PC-3 (cell line): ENCODE measurements around the gene C19orf81. TPM values are rescaled to one million over a fixed set of nuclear protein-coding genes. Genes with fewer than 3 reads are reported as not detected.
"Not testable (repeated sequence)": the region's sequence is repeated elsewhere in the genome, so short reads cannot be mapped to it uniquely, and the experiment has no call there.

Experiments
- ATAC-seq: fragments of 200-7000 bp; cut with Tn5 transposase; 2 replicates; pipeline ENCODE4 v1.9.1; 2020; ENCODE audit warnings: mild to moderate bottlenecking, moderate library complexity
- BruUV-seq: library from RNA; stranded (reverse); fragments of 400-500 nt; replicated peaks from 2 replicates; lab custom pipeline; 2021; lab: Mats Ljungman, UMichigan
- CTCF ChIA-PET: fragments of 300-600 bp; sonication (Branson Sonifier 250); formaldehyde crosslinking; loops from one replicate; lab custom pipeline; 2022; ENCODE audit warnings: antibody characterized with exemption; lab: Charles Lee
- POLR2A ChIA-PET: fragments of 300-600 bp; sonication (Branson Sonifier 250); formaldehyde crosslinking; loops from one replicate; lab custom pipeline; 2022; ENCODE audit warnings: antibody characterized with exemption; ENCODE audit not compliant: unreplicated experiment; lab: Charles Lee
- DNase-seq: peaks from one replicate; pipeline ENCODE4 v3.0.0-alpha.2; 2015
- H2AFZ ChIP-seq: fragments of 300-600 bp; sonication (generic); 2 replicates; pipeline ENCODE4 v1.6.0; 2016; ENCODE audit warnings: antibody characterized with exemption, low read length
- H3F3A ChIP-seq: fragments of 300-600 bp; sonication (generic); one replicate; pipeline ENCODE4 v1.6.0; 2017; ENCODE audit warnings: antibody characterized with exemption, low read length, control low read depth, mild to moderate bottlenecking; ENCODE audit not compliant: unreplicated experiment
- H3K27ac ChIP-seq: fragments of 300-600 bp; sonication (generic); 2 replicates; pipeline ENCODE4 v1.5.1; 2016; ENCODE audit warnings: mild to moderate bottlenecking, low read length
- H3K27me3 ChIP-seq: fragments of 300-600 bp; sonication (generic); 2 replicates; pipeline ENCODE4 v1.6.1; 2016; ENCODE audit warnings: low read length, mixed read lengths
- H3K36me3 ChIP-seq: fragments of 300-600 bp; sonication (generic); 2 replicates; pipeline ENCODE4 v1.6.1; 2016; ENCODE audit warnings: low read depth, mixed run types, low read length, mixed read lengths
- H3K4me1 ChIP-seq: fragments of 300-600 bp; sonication (generic); 2 replicates; pipeline ENCODE4 v1.5.1; 2016; ENCODE audit warnings: low read length; ENCODE audit not compliant: insufficient read depth
- H3K4me2 ChIP-seq: fragments of 300-600 bp; sonication (generic); 2 replicates; pipeline ENCODE4 v1.6.0; 2016; ENCODE audit warnings: low read length
- H3K4me3 ChIP-seq: fragments of 300-600 bp; sonication (generic); 2 replicates; pipeline ENCODE4 v1.5.1; 2016; ENCODE audit warnings: mild to moderate bottlenecking, low read length, mixed read lengths
- H3K79me2 ChIP-seq: fragments of 300-600 bp; sonication (generic); 2 replicates; pipeline ENCODE4 v1.6.1; 2017; ENCODE audit warnings: low read length, mixed read lengths
- H3K9ac ChIP-seq: fragments of 300-600 bp; sonication (generic); 2 replicates; pipeline ENCODE4 v1.6.0; 2016; ENCODE audit warnings: mild to moderate bottlenecking, low read length
- H3K9me2 ChIP-seq: fragments of 300-600 bp; sonication (generic); replicated peaks from 2 replicates; pipeline ENCODE4 v1.6.1; 2016; ENCODE audit warnings: mixed run types, low read length, mixed read lengths
- H3K9me3 ChIP-seq: fragments of 300-600 bp; sonication (generic); 2 replicates; pipeline ENCODE4 v1.6.1; 2016; ENCODE audit warnings: low read length, mixed read lengths
- H4K20me1 ChIP-seq: fragments of 300-600 bp; sonication (generic); 2 replicates; pipeline ENCODE4 v1.6.1; 2016; ENCODE audit warnings: low read length, mixed read lengths
- EZH2 ChIP-seq: fragments of 300-600 bp; sonication (generic); IDR thresholded peaks from one replicate; pipeline ENCODE4 v1.6.1; 2017; ENCODE audit warnings: antibody characterized with exemption, mild to moderate bottlenecking, low read length; ENCODE audit not compliant: unreplicated experiment
- intact Hi-C: fragments of 100-400 bp; cut with micrococcal nuclease; formaldehyde crosslinking; loops from 2 replicates; pipeline ENCODE4 v1.9.0; 2023
- total RNA-seq: library from RNA; depleted of rRNA; stranded (reverse); fragments of >200 nt; gene quantifications from 2 replicates; pipeline ENCODE4 v1.2.3, GENCODE V29; 2014
- TF ChIP-seq, protein P1 (sequence below): fragments of 300-600 bp; sonication (generic); conservative IDR thresholded peaks from 2 replicates; pipeline ENCODE4 v1.5.1; 2017; ENCODE audit warnings: antibody characterized with exemption, low read depth, mild to moderate bottlenecking, low read length

Gene C19orf81
- total RNA-seq, 1 experiment from 2014 or later, result 5.7 TPM

DNA sequence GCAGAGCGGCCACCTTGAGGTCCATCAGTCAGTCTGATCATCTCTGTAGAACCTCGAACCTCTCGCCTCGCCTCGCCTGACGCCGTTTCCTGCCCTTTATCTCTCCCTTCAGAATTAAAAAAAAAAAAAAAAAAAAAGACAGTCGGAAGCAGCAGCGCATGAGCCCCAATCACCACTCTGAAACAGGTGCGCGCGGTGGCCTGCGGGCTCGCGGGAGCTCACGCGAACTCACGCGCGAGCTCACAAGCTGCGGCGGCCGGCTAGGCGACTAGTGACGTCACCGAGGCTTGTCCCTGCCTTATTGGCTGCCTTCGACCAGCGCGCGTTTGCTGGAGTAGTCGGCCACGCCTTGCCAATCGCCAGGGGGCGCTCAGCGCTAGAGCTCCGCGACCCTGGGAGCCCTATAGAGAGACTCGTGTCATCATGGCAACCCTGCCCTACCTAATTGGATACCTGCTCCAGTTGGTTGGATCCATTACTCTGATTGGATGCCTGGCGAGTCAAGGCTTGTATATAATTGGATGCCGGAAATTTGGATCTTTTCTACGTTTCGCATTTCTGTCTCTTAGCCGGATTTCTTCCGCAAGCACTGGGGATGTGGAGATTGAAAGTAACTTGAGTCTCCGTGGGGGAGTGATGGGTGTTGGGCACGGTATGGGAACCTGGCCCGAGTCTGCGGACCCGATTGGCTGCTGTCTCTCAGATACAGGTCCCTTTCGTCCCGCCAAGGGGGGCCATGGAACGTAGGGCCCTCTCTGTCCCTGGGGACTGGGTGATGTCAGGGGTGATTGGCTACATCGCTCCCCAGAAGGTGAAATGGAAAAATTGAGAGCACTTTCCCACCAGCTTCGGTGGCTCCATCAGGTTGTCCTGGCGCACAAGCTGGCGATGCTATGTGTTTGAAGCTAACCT lies 41.1 kb upstream of the C19orf81 start:
- H3K27ac ChIP-seq, result no peak overlapping the region
- ATAC-seq, result no peak
- H2AFZ ChIP-seq, result no peak overlapping the region
- no peak overlapping the region for H3K4me2 ChIP-seq
- H3K4me1 ChIP-seq, result no peaks in the 10 kb centered on the region
- intact Hi-C loops, result no loop called here
- CTCF ChIA-PET, result interaction anchor here (0.5 kb wide), 1 partner anchor 55 kb away, joined by 3 read pairs; no protein-coding TSS in a partner anchor
- H3K36me3 ChIP-seq, result no peaks in the 10 kb centered on the region
- no peaks in the 10 kb centered on the region for H3K79me2 ChIP-seq
- no peak overlapping the region for H3K4me3 ChIP-seq
- H3K9me2 ChIP-seq, result no peaks in the 10 kb centered on the region
- H3K9ac ChIP-seq, result no peak overlapping the region
- H4K20me1 ChIP-seq, result no peaks in the 10 kb centered on the region
- DNase-seq, result peak; percentile 34
- H3F3A ChIP-seq, result no peaks in the 10 kb centered on the region
- BruUV-seq, result no TSS peak
- no peaks in the 10 kb centered on the region for H3K9me3 ChIP-seq
- POLR2A ChIA-PET, result no interaction called here
- TF ChIP-seq, protein P1, sequence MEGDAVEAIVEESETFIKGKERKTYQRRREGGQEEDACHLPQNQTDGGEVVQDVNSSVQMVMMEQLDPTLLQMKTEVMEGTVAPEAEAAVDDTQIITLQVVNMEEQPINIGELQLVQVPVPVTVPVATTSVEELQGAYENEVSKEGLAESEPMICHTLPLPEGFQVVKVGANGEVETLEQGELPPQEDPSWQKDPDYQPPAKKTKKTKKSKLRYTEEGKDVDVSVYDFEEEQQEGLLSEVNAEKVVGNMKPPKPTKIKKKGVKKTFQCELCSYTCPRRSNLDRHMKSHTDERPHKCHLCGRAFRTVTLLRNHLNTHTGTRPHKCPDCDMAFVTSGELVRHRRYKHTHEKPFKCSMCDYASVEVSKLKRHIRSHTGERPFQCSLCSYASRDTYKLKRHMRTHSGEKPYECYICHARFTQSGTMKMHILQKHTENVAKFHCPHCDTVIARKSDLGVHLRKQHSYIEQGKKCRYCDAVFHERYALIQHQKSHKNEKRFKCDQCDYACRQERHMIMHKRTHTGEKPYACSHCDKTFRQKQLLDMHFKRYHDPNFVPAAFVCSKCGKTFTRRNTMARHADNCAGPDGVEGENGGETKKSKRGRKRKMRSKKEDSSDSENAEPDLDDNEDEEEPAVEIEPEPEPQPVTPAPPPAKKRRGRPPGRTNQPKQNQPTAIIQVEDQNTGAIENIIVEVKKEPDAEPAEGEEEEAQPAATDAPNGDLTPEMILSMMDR, result peak; percentile 41; the same call in 1 of the 2 replicates
- TF ChIP-seq EZH2, result no peak
- peaks cover 4% of the 10 kb centered on the region; the same call in 1 of the 2 replicates for H3K27me3 ChIP-seq

DNA sequence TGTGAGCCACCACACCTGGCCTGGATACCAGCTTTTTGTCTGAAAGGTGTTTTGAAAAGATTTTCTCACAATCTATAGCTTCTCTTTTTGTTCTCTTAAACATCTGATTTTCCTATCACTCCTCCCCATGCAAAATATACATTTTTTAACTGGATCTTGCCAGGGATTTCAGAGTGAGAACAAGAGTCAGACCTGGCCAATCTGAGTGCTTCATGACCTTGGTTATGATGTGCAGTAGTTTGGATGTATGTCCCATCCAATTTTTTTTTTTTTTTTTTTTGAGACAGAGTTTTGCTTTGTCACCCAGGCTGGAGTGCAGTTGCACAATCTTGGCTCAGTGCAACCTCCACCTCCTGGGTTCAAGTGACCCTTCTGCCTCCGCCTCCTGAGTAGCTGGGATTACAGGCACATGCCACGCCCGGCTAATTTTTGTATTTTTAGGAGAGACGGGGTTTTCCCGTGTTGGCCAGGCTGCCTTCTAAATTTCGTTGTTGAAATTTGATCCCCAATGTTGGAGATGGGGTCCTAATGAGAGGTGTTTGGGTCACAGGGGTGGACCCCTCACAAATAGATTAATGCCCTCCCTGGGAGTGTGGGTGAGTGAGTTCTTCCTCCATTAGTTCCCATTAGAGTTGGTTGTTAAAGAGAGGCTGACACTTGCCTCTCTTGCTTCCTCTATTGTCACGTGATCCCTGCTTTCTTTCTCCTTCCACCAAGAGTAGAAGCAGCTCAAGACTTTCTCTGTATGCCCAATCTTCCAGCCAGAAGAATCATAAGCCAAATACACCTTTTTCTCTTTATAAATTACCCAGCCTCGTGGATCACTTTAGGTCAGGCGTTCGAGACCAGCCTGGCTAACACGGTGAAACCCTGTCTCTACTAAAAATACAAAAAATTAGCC lies 36.5 kb upstream of the C19orf81 start:
- intact Hi-C loops, CTCF ChIA-PET, BruUV-seq: not testable (repeated sequence)

DNA sequence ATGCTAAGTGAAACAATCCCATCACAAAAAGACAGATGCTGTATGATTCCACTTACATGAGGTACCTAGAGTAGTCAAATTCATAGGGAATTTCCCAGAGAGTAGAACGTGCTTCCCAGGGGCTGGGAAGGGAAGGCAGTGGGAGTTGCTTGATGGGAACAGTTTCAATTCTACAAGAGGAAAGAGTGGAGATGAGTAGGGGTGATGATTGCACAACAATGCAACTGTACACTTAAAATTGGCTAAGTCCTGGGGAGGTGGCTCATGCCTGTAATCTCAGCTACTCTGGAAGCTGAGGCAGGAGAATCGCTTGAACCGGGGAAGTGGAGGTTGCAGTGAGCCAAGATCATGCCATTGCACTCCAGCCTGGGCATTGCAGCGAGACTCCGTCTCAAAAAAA lies 30.9 kb upstream of the C19orf81 start:
- H3K79me2 ChIP-seq, H3K4me2 ChIP-seq, H3K36me3 ChIP-seq, ATAC-seq, intact Hi-C loops, H3F3A ChIP-seq, H3K9me3 ChIP-seq, BruUV-seq, H3K27me3 ChIP-seq, H3K9me2 ChIP-seq, H3K27ac ChIP-seq, H2AFZ ChIP-seq, H4K20me1 ChIP-seq, H3K4me3 ChIP-seq, POLR2A ChIA-PET, CTCF ChIA-PET, H3K4me1 ChIP-seq, DNase-seq, H3K9ac ChIP-seq: not testable (repeated sequence)

More for the DNA sequence above, 36.5 kb upstream of the C19orf81 start:
- H3K27me3 ChIP-seq, H3K4me3 ChIP-seq, ATAC-seq, H3K4me1 ChIP-seq, H3K36me3 ChIP-seq, H3F3A ChIP-seq, DNase-seq, H3K27ac ChIP-seq, H3K79me2 ChIP-seq, H3K9ac ChIP-seq, H3K9me3 ChIP-seq, H4K20me1 ChIP-seq, H3K9me2 ChIP-seq, H2AFZ ChIP-seq, POLR2A ChIA-PET, H3K4me2 ChIP-seq: not testable (repeated sequence)

DNA sequence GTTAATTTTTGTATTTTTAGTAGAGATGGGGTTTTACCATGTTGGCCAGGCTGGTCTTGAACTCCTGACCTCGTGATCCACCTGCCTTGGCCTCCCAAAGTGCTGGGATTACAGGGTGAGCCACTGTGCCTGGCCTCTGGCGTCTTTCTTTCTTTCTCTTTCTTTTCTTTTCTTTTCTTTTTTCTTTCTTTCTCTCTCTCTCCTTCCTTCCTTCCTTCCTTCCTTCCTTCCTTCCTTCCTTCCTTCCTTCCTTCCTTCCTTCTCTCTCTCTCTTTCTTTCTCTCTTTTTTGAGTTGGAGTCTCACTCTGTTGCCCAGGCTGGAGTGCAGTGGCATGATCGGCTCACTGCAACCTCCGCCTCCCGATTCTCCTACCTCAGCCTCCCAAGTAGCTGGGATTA lies 30.1 kb upstream of the C19orf81 start:
- POLR2A ChIA-PET, H3F3A ChIP-seq, H3K27me3 ChIP-seq, H3K4me3 ChIP-seq, H3K36me3 ChIP-seq, H3K9me3 ChIP-seq, H3K9ac ChIP-seq, H3K27ac ChIP-seq, BruUV-seq, H3K4me1 ChIP-seq, H3K4me2 ChIP-seq, CTCF ChIA-PET, DNase-seq, ATAC-seq, H3K79me2 ChIP-seq, H3K9me2 ChIP-seq, intact Hi-C loops, H2AFZ ChIP-seq, H4K20me1 ChIP-seq: not testable (repeated sequence)

DNA sequence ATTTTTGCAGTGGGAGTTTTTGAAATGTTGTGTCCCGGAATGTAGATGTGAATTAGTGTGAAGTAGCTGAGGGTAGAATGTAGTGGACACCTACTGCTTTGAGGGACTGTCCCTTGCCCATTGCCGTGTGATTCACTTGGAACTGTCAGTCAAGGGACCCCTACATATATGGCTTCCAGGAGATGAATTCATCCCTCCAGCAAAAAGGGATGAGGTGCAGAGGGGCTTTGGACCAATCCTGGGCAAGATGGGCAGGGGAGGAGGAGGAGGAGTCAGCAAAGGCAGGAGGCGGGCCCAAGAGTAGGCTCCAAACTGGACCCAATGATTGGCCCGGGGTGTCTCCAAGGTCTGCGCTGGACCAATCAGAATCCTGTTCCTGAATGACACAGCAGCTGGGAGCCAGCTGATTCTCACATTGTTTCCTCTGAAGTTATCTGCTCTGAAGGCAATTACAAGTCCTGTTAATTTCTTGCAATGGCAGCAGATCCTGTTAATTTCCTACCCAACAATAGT lies 28.8 kb upstream of the C19orf81 start:
- H3K4me1 ChIP-seq, DNase-seq, H3F3A ChIP-seq, H3K4me3 ChIP-seq, BruUV-seq, ATAC-seq, H3K9me2 ChIP-seq, H3K27ac ChIP-seq, intact Hi-C loops, H3K9me3 ChIP-seq, H3K4me2 ChIP-seq, H3K79me2 ChIP-seq, H3K27me3 ChIP-seq, CTCF ChIA-PET, H2AFZ ChIP-seq, H4K20me1 ChIP-seq, POLR2A ChIA-PET, H3K36me3 ChIP-seq, H3K9ac ChIP-seq: not testable (repeated sequence)
